KOPT-K1 (cell line): Measurements from ENCODE around the gene NUP133.
"Not testable (repeated sequence)": the region's sequence is repeated elsewhere in the genome, so short reads cannot be mapped to it uniquely, and the experiment has no call there.

Experiments used
- H3K27ac ChIP-seq: fragments of 200-600 bp; sonication (generic); 2 replicates; pipeline ENCODE4 v1.5.1; 2016; ENCODE audit warnings: antibody characterized with exemption, mild to moderate bottlenecking, low read depth, low read length; ENCODE audit not compliant: poor library complexity, severe bottlenecking
- H3K36me3 ChIP-seq: fragments of 200-600 bp; sonication (generic); 2 replicates; pipeline ENCODE4 v1.5.1; 2017; ENCODE audit warnings: antibody characterized with exemption, mild to moderate bottlenecking, low read length, moderate library complexity; ENCODE audit not compliant: insufficient read depth
- H3K9me3 ChIP-seq: fragments of 200-600 bp; sonication (generic); 2 replicates; pipeline ENCODE4 v1.5.1; 2017; ENCODE audit warnings: antibody characterized with exemption, low read length, mild to moderate bottlenecking; ENCODE audit not compliant: insufficient read depth, poor library complexity, severe bottlenecking

NUP133 gene

DNA sequence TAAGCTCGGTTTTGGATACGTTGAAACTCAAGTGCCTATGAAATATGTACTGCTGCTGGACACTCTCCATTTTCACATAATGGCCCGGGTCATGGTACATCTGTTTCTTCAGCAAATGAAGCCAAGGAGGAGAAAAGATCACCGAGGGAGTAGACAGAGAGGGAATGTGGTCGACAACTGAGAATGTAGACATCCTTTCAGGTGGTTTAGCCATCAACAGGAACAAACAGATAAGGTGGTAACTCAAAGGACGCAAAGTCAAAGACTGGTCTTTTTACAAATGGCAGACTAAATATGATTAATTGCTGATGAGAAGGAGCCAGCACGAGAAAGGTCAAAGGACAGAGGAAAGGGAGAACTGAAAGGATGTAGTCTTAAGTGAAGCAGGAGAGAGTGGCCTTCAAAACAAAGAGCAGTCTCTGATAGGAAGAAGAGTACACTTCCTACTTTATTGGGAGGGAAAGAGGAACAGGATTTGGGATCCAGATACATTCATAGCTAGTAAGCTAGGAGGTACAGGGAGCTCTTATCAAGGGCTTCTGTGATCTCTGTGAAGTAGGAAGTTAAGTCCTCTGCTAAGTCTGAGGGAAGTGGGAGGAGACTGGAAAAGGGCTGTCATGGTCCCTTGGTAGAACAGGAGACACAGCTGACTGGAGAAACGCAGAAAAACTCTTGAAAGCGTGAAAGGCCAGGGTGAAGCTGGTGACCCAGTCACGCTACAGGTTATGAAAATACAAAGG, 28.3 kb downstream of the NUP133 start:
- no peak overlapping the region for H3K27ac ChIP-seq
- peaks cover 94% of the 10 kb centered on the region for H3K36me3 ChIP-seq
- no peaks in the 10 kb centered on the region for H3K9me3 ChIP-seq

DNA sequence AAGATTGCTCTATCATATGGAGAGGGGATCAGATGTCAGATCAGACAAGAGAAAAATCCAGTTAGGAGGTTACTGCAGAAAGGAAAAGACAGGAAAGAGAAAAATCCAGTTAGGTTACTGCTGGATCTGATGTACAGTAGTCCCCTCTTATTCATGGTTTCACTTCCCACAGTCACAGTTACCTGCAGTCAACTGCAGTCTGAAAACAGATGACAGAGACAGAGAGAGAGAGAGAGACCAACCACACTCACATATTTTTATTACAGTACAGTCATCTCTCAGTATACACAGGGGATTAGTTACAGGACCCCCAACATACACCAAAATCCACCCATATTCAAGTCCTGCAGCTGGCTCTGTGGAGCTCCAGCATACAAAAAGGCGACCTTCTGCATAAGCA, 29.3 kb downstream of the NUP133 start:
- no peak overlapping the region for H3K27ac ChIP-seq
- H3K9me3 ChIP-seq = no peaks in the 10 kb centered on the region
- peaks cover 95% of the 10 kb centered on the region for H3K36me3 ChIP-seq

DNA sequence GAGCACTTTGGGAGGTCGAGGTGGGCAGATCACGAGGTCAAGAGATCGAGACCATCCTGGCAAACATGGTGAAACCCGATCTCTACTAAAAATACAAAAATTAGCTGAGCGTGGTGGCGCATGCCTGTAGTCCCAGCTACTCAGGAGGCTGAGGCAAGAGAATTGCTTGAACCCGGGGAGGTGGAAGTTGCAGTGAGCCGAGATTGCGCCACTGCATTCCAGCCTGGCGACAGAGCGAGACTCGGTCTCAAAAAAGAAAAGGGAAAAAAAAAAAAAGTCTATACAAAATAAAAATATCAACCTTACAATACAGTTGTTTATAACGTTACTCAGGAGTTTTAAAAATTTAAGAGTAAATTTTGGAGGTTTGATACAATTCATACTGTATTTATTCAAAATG, 32.3 kb downstream of the NUP133 start:
- not testable (repeated sequence) for H3K9me3 ChIP-seq, H3K27ac ChIP-seq
- H3K36me3 ChIP-seq = peaks cover 93% of the 10 kb centered on the region

DNA sequence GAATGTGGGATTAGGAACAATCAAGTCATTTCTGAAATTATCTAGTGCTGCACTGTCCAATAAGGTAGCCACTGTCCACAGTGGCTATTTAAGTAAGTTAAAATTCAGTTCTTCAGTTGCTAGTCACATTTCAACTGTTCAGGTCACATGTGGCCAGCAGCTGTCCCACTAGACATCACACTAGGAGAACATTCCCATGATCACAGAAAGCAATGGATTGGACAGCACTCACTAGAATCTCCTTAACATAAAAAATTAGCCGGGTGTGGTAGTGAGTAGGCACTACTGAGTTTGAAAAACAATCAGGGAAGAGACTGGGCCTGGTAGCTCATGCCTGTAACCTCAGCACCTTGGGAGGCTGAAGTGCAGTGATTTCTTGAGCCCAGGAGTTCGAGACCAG, 33.6 kb downstream of the NUP133 start:
- Histone ChIP-seq H3K36me3 (peaks cover 94% of the 10 kb centered on the region), H3K9me3 (no peaks in the 10 kb centered on the region), H3K27ac (no peak overlapping the region)

DNA sequence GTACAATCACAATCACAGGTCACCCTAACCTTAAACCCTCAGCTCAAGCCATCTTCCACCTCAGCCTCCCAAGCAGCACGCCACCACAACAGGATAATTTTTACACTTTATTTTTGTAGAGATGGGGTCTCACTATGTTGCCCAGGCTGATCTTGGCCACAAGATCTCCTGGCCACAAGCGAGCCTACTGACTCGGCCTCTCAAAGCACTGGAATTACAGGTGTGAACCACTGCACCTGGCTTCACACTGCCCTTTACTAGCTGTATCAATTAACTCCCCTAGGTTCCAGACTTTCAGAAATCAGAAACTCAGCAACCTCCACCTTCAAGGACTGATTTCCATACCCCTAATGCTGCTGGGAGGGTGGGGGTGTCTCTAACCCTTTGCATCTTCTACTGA, 37.0 kb downstream of the NUP133 start:
- Histone ChIP-seq H3K36me3 (peaks cover 97% of the 10 kb centered on the region), H3K9me3 (no peaks in the 10 kb centered on the region), H3K27ac (no peak overlapping the region)

DNA sequence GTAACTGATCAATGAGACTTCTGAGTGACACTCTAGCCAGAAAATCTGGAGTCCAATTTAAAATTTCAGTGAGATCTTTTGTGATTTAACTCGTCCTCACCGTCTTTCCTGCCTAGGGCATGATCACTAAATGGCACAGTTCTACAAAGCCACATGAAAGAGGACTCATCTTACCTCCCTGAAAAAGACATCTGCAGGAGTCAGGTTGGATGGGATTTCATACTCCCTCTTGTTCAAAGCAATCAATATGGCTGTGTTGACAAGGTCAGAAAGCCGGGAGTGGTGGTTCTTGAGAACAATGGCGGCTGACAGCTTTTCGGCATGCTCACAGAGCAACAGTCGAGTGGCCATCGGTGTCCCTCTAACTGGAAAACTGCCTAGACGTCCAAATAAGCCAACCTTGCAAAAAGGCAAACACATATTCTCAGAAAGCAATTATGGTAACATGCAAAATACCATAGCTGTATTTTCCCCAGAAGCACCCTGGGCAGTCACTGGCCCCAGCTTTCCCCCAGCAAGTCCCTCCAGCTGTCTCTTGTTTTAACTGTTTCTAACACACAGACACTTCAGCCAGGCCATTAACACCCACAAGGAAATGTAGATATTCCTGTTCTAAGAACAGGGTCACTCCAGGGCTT, 37.6 kb downstream of the NUP133 start:
- H3K9me3 ChIP-seq = no peaks in the 10 kb centered on the region
- H3K36me3 ChIP-seq = peaks cover 97% of the 10 kb centered on the region
- no peak overlapping the region for H3K27ac ChIP-seq

DNA sequence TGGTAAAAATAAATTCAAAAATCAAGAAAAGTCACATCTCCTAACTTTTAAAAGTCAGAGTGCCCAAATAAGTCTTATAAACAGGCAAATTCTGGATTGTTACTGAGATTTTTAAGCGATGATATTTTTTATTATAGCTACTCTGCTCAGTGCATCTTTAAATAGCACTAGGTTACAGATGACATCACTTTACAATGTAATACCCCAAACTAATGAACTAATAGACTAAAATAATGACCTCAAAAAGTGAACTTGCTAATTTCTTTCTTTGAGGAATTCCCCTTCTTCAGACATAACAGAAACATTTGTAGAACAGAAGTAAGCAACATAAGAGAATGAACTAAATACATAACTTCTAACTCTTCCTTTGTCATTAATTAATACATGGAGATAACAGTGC, 41.3 kb downstream of the NUP133 start:
- H3K9me3 ChIP-seq = no peaks in the 10 kb centered on the region
- peaks cover 99% of the 10 kb centered on the region for H3K36me3 ChIP-seq
- H3K27ac ChIP-seq = no peak overlapping the region

DNA sequence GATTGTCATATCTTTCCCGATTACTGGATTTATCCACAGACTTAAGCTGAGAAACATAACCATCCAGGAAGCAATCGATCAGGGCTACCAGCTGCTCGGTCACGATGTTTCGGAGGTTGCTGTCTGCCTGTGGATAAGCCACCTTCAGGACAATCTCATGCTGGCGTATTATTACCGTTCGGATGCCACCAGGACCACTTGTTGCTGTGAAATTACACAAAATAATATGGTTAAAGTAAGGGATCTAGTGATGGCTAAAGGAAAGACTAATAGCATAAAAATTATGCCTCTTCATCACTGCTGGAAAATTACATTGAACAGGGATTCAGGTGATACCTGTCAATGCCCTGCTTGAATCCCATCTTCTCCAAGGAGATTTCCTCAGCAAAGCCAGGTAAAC, 43.5 kb downstream of the NUP133 start:
- H3K9me3 ChIP-seq = no peaks in the 10 kb centered on the region
- H3K36me3 ChIP-seq = peaks cover 100% of the 10 kb centered on the region
- H3K27ac ChIP-seq = no peak overlapping the region

DNA sequence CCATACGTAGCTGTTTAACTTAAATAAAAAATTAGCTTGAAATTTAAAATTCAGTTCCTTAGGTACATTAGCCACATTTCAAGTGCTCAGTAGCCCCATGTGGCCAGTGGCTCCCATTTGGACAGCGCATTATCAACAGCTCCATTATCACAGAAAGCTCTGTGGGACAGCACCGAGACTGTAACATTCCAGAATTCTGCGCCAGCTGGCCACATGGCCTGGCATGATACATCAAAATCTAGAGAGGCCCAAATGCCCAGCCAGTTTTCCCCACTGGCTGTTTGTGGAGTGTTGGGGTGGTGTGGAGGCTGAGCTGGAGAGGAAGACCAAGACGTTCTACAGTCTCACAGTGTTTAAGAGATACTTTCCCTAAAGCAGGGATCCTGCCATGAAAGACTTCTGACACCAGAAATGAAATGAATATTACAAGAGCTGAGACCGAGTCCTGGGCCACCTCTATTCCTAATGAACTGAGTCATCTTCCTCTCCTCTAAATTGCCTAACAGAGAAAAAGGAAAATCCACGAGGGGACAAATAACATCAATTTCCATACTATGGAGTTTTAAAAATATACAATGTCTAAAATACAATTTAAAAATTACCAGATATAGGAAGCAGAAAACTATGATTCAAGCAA, 47.0 kb downstream of the NUP133 start:
- Histone ChIP-seq H3K9me3 (no peaks in the 10 kb centered on the region), H3K36me3 (peaks cover 96% of the 10 kb centered on the region), H3K27ac (no peak overlapping the region)

DNA sequence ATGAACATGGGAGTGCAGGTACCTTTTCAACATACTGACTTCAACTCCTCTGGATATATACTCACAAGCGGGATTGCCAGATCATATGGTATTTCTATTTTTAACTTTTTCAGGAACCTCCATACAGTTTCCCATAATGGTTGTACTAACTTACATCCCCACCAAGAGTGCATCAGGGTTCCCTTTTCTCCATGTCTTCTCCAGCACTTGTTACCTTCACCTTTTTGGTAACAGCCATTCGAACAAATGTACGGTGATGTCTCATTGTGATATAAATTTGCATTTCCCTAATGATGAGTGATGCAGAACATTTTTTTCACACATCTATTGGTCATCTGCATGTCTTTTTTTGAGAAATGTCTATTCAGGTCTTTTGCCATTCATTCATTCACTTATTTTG, 48.3 kb downstream of the NUP133 start:
- no peaks in the 10 kb centered on the region for H3K9me3 ChIP-seq
- H3K36me3 ChIP-seq = peaks cover 95% of the 10 kb centered on the region
- no peak overlapping the region for H3K27ac ChIP-seq

DNA sequence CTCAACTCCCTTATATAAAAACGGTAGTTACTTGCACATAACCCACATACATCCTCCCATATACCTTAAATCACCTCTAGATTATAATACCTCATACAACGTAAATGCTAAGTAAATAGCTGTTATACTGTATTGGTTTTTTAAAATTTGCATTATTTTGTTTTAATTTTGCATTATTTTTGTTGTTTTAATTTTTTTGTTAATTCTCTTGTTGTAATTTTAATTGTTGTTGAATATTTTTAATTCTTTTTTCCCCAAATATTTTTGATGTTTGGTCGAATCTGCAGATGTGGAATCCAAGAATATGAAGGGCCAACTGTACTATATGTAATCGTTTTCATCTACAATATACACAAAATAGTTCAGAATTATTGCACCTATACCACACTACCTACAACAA, 50.7 kb downstream of the NUP133 start:
- Histone ChIP-seq H3K9me3 (no peaks in the 10 kb centered on the region), H3K36me3 (peaks cover 95% of the 10 kb centered on the region), H3K27ac (no peak overlapping the region)

DNA sequence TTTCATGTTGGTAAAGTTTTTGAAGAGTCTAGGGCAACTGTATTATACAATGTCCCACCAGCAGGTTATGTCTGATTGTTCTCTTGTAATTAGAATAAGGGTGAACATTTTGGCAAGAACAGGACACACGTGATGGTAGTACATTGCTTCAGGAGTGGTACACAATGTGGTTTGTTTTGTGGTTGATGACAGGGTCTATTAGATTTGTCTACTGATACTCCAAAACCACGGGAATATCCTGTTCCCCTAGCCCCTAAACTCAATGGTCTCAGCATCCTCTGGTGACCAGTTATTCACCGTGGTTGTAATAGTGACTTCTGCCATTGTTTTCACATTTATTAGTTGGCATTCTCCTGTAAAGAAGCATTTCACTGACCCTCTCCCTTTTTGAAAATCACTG, 52.1 kb downstream of the NUP133 start:
- no peaks in the 10 kb centered on the region for H3K9me3 ChIP-seq
- peaks cover 95% of the 10 kb centered on the region for H3K36me3 ChIP-seq
- no peak overlapping the region for H3K27ac ChIP-seq

DNA sequence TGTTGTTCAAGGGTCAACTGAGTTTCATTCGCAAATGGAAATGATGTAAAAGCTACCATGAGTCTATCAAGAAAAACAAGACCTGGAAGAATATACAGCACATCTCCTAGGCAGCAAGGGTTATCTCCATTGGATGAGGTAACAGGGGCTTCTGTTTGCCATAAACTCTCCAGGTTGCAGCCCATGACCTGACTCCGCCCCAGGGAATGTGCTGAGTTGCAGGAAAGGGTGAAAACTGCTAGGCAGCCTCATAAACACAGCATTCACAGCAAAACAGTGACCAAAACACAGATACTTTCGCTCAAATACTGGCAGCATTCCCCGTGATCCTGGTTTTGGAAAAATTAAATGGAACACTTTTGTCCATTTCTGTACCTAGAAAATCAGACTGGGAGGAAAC, 54.1 kb downstream of the NUP133 start:
- no peaks in the 10 kb centered on the region for H3K9me3 ChIP-seq
- peaks cover 93% of the 10 kb centered on the region for H3K36me3 ChIP-seq
- no peak overlapping the region for H3K27ac ChIP-seq

DNA sequence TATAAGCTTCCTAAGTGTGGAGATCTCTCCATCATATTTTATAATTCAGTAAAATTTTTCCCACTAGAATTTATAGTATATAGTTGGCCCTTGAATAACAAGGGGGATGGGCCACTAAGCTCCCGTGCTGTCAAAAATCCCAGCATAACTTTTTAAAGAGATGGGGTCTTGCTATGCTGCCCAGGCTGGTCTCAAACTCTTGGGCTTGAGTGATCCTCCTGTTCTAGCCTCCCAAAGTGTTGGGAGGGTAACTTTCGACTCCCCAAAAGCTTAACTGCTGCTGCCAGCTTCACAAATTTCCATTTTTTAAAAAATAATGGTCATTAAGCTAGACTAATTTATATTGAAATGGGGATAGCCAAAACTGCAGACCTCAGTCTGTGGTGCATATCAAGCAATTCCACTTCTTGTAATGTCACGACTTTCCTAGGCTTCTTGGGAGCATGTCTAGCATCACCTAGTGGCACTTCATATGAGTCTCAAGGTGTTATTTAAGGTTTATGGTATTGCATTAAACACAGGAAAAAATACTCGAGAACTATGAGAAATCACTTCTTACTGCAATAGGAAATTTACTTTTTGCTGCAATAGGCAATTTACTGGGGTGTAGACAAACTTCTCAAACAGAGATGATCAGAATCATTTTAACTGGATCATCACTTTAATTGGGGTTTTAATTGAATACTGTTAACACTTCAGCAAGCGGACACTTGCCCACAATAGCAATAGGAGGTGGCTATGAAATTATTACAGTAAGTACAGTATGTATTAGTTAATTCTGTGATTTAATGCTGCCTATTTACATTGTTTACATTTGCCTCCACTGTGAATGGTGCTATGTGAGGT, 55.0 kb downstream of the NUP133 start:
- Histone ChIP-seq H3K36me3 (peaks cover 94% of the 10 kb centered on the region), H3K9me3 (no peaks in the 10 kb centered on the region)

DNA sequence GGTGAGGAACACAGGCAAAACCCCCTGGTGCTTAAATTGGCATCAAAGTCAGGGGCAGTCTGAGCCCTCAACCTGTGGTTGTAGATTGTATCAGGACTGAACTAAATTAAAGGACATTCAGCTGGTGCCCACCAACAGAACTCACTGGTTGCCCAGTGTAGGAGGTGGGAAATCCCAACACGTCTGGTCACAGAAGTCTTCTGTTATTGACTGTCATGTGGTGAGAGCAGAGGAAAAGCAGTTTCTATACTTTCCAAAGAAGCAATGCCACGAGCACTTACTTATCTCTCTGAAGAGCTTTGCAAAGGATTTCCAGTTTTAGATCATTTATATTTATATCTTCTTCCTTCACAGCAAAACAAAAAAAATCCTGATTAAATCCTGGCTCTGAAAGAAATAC, 59.3 kb downstream of the NUP133 start:
- Histone ChIP-seq H3K9me3 (no peaks in the 10 kb centered on the region), H3K36me3 (peaks cover 95% of the 10 kb centered on the region), H3K27ac (no peak overlapping the region)

More for the DNA sequence above, 55.0 kb downstream of the NUP133 start:
- H3K27ac ChIP-seq = no peak overlapping the region
